H1 (cell line): ENCODE data around the gene CUBN. TPM values are rescaled to one million over a fixed set of nuclear protein-coding genes. Genes with fewer than 3 reads are reported as not detected.

Experiments
- CTCF ChIA-PET: fragments of 300-600 bp; sonication (Branson Sonifier 250); formaldehyde crosslinking; loops from one replicate; lab custom pipeline; 2021; ENCODE audit not compliant: partially characterized antibody; lab: Charles Lee
- POLR2A ChIA-PET: fragments of 300-600 bp; sonication (Branson Sonifier 250); formaldehyde crosslinking; loops from one replicate; lab custom pipeline; 2021; ENCODE audit warnings: inconsistent platforms; ENCODE audit not compliant: partially characterized antibody; lab: Charles Lee
- DNase-seq, 2 experiments: peaks; one replicate each; pipeline versions ENCODE4 v3.0.0 to v3.0.0-alpha.2; 2010 to 2022; ENCODE audit warnings: low spot score in 2 of 2, low read depth in 1 of 2, mixed read lengths in 1 of 2
- FAIRE-seq: peaks from 2 replicates; lab custom pipeline; 2011; peaks lifted over from hg19 to GRCh38; lab: Jason Lieb, UNC
- H2AFZ ChIP-seq: 2 replicates; pipeline ENCODE4 v1.8.1; 2012; ENCODE audit warnings: low read length, inconsistent platforms
- H2AK5ac ChIP-seq: 2 replicates; pipeline ENCODE4 v1.6.1; 2013; ENCODE audit warnings: low read depth, low read length
- H2BK120ac ChIP-seq: replicated peaks from 2 replicates; pipeline ENCODE3; 2013; ENCODE audit warnings: low read depth, low read length, inconsistent platforms
- H2BK12ac ChIP-seq: 2 replicates; pipeline ENCODE4 v1.6.1; 2013; ENCODE audit warnings: low read depth, low read length
- H2BK15ac ChIP-seq: 2 replicates; pipeline ENCODE4 v1.6.1; 2013; ENCODE audit warnings: low read length
- H2BK20ac ChIP-seq: 2 replicates; pipeline ENCODE4 v1.6.1; 2013; ENCODE audit warnings: low read length
- H2BK5ac ChIP-seq: 2 replicates; pipeline ENCODE4 v1.6.1; 2013; ENCODE audit warnings: low read depth, low read length
- H3K14ac ChIP-seq: 2 replicates; pipeline ENCODE4 v1.6.1; 2013; ENCODE audit warnings: inconsistent platforms; ENCODE audit not compliant: insufficient read length
- H3K18ac ChIP-seq: 2 replicates; pipeline ENCODE4 v1.6.1; 2013; ENCODE audit warnings: low read length; ENCODE audit errors: extremely low read depth
- H3K23ac ChIP-seq: 2 replicates; pipeline ENCODE4 v1.6.1; 2013; ENCODE audit warnings: inconsistent platforms; ENCODE audit not compliant: insufficient read length
- H3K23me2 ChIP-seq: 2 replicates; pipeline ENCODE4 v1.6.1; 2013; ENCODE audit warnings: low read depth, low read length
- H3K27ac ChIP-seq: 2 replicates; pipeline ENCODE4 v1.6.1; 2011; ENCODE audit warnings: low read depth, low read length, inconsistent platforms
- H3K27me3 ChIP-seq, 4 experiments: replicated peaks in 1 of 4; 1 replicate in 1 of 4; 2 replicates in 3 of 4; pipeline versions ENCODE4 v1.6.1 to v1.8.1; 2011 to 2013; ENCODE audit warnings: low read length in 3 of 4, mild to moderate bottlenecking in 3 of 4, inconsistent platforms in 2 of 4, mixed read lengths in 2 of 4, moderate library complexity in 1 of 4; ENCODE audit not compliant: control insufficient read depth in 3 of 4, insufficient read depth in 3 of 4; ENCODE audit errors: extremely low read depth in 1 of 4
- H3K36me3 ChIP-seq, 4 experiments: 2 replicates each; pipeline versions ENCODE4 v1.6.1 to v1.8.1; 2011 to 2013; ENCODE audit warnings: mild to moderate bottlenecking in 4 of 4, low read length in 3 of 4, moderate library complexity in 2 of 4, control low read depth in 1 of 4, inconsistent platforms in 1 of 4; ENCODE audit not compliant: insufficient read depth in 4 of 4, control insufficient read depth in 2 of 4
- H3K4ac ChIP-seq: replicated peaks from 2 replicates; pipeline ENCODE3; 2013; ENCODE audit warnings: low read length, low read depth, mixed read lengths, inconsistent platforms; ENCODE audit not compliant: insufficient read length
- H3K4me1 ChIP-seq, 4 experiments: replicated peaks in 1 of 4; 1 replicate in 1 of 4; 2 replicates in 3 of 4; pipeline versions ENCODE4 v1.6.1 to v1.8.1; 2011 to 2013; ENCODE audit warnings: low read length in 3 of 4, inconsistent platforms in 2 of 4, mixed read lengths in 1 of 4; ENCODE audit not compliant: insufficient read depth in 4 of 4, control insufficient read depth in 3 of 4
- H3K4me2 ChIP-seq, 2 experiments: 2 replicates each; pipeline versions ENCODE4 v1.6.1 to v1.8.1; 2011 to 2013; ENCODE audit warnings: low read depth in 2 of 2, low read length in 2 of 2, control low read depth in 1 of 2, inconsistent platforms in 1 of 2, mild to moderate bottlenecking in 1 of 2; ENCODE audit not compliant: insufficient read depth in 1 of 2
- H3K4me3 ChIP-seq, 4 experiments: fragments of 200-600, 300-600 bp in 1 of 4; sonication (generic), shearing (Covaris generic), sonication (Bioruptor Twin) in 1 of 4; 2 replicates each; pipeline versions ENCODE4 v1.5.1 to v1.8.1; 2011 to 2016; ENCODE audit warnings: low read length in 4 of 4, low read depth in 3 of 4, control low read depth in 2 of 4, inconsistent platforms in 2 of 4, mild to moderate bottlenecking in 2 of 4, mixed read lengths in 1 of 4, moderate library complexity in 1 of 4; ENCODE audit not compliant: insufficient read depth in 2 of 4; ENCODE audit errors: extremely low read depth in 1 of 4
- H3K56ac ChIP-seq: replicated peaks from 2 replicates; pipeline ENCODE3; 2013; ENCODE audit warnings: low read depth, mild to moderate bottlenecking, mixed read lengths, low read length, inconsistent platforms; ENCODE audit not compliant: insufficient read length
- H3K79me1 ChIP-seq: 2 replicates; pipeline ENCODE4 v1.6.1; 2013; ENCODE audit warnings: low read depth, low read length, control low read depth
- H3K79me2 ChIP-seq, 2 experiments: 2 replicates each; pipeline versions ENCODE4 v1.6.1 to v1.8.1; 2012 to 2013; ENCODE audit warnings: low read length in 2 of 2, mild to moderate bottlenecking in 2 of 2, inconsistent platforms in 1 of 2; ENCODE audit not compliant: insufficient read depth in 2 of 2, control insufficient read depth in 1 of 2
- H3K9ac ChIP-seq, 4 experiments: replicated peaks in 1 of 4; 1 replicate in 1 of 4; 2 replicates in 3 of 4; pipeline versions ENCODE4 v1.6.1 to v1.8.1; 2011 to 2013; ENCODE audit warnings: low read depth in 3 of 4, low read length in 3 of 4, control low read depth in 2 of 4, mild to moderate bottlenecking in 2 of 4, moderate library complexity in 2 of 4, inconsistent platforms in 1 of 4; ENCODE audit errors: extremely low read depth in 1 of 4
- H3K9me3 ChIP-seq, 2 experiments: 2 replicates each; pipeline versions ENCODE4 v1.6.1 to v1.8.1; 2012 to 2013; ENCODE audit warnings: mild to moderate bottlenecking in 2 of 2, moderate library complexity in 2 of 2, control low read depth in 1 of 2, inconsistent platforms in 1 of 2, low read depth in 1 of 2, low read length in 1 of 2, mixed read lengths in 1 of 2; ENCODE audit not compliant: insufficient read depth in 2 of 2
- H4K20me1 ChIP-seq, 2 experiments: replicated peaks in 1 of 2; 2 replicates each; pipeline versions ENCODE3 to v1.8.1; 2011 to 2013; ENCODE audit warnings: inconsistent platforms in 2 of 2, low read length in 2 of 2, mild to moderate bottlenecking in 1 of 2; ENCODE audit not compliant: insufficient read depth in 2 of 2, control insufficient read depth in 1 of 2
- H4K5ac ChIP-seq: 2 replicates; pipeline ENCODE4 v1.6.1; 2013; ENCODE audit warnings: low read length, low read depth, mixed read lengths, inconsistent platforms; ENCODE audit not compliant: insufficient read length
- H4K8ac ChIP-seq: 2 replicates; pipeline ENCODE4 v1.8.0; 2013; ENCODE audit warnings: mild to moderate bottlenecking, moderate library complexity, low read length, inconsistent platforms; ENCODE audit not compliant: insufficient read depth; ENCODE audit errors: extremely low read depth
- H4K91ac ChIP-seq: replicated peaks from 2 replicates; pipeline ENCODE3; 2013; ENCODE audit warnings: low read length, mixed read lengths, inconsistent platforms; ENCODE audit not compliant: insufficient read length
- GTF2F1 ChIP-seq: IDR thresholded peaks from 2 replicates; pipeline ENCODE4 v1.6.1; 2012; ENCODE audit warnings: low read depth, low read length, improper control_type of control experiment, borderline replicate concordance
- KDM4A ChIP-seq: IDR thresholded peaks from one replicate; pipeline ENCODE4 v1.7.1; 2012; ENCODE audit warnings: low read depth, mild to moderate bottlenecking, moderate library complexity, low read length, inconsistent platforms; ENCODE audit not compliant: severe bottlenecking
- RXRA ChIP-seq: IDR thresholded peaks from 2 replicates; pipeline ENCODE4 v1.6.1; 2011; ENCODE audit warnings: low read depth, mild to moderate bottlenecking, low read length, moderate library complexity; ENCODE audit not compliant: insufficient read depth
- SAP30 ChIP-seq: fragments of 300-600 bp; sonication (generic); IDR thresholded peaks from 2 replicates; pipeline ENCODE4 v1.7.1; 2012; ENCODE audit warnings: low read length, moderate library complexity, mild to moderate bottlenecking, inconsistent platforms; ENCODE audit not compliant: insufficient read depth, insufficient replicate concordance
- TBP ChIP-seq: IDR thresholded peaks from 2 replicates; pipeline ENCODE4 v1.6.1; 2011; ENCODE audit warnings: low read depth, low read length, improper control_type of control experiment
- WGBS, 2 experiments: shearing (Covaris generic) in 1 of 2; methylation state at CpG; one replicate each; pipeline versions ENCODE4 v1.1.6 to v1.1.7; 2013 to 2015; ENCODE audit warnings: low lambda C conversion rate in 2 of 2, mixed read lengths in 2 of 2, inconsistent platforms in 1 of 2, low coverage in 1 of 2, missing lambda C conversion rate in 1 of 2; ENCODE audit not compliant: insufficient replicate concordance in 2 of 2, insufficient coverage in 1 of 2, insufficient read length in 1 of 2; ENCODE audit errors: extremely low coverage in 1 of 2, missing lambda C conversion rate in 1 of 2; 5-methylcytosine and 5-hydroxymethylcytosine counted together
- polyA plus RNA-seq, 7 experiments: library from polyadenylated mRNA; depleted of rRNA in 3 of 7; stranded (reverse) in 5 of 7; unstranded in 2 of 7; fragments of >200 nt in 5 of 7; fragments of 200-250 nt in 2 of 7; gene quantifications; 1 replicate in 5 of 7; 2 replicates in 1 of 7; 4 replicates in 1 of 7; pipeline versions ENCODE4 v1.2.1 to v1.2.3, GENCODE V29; 2011 to 2013; ENCODE audit warnings: missing spikeins in 2 of 7, mixed read lengths in 2 of 7
- total RNA-seq: library from RNA; stranded (reverse); fragmentation: NEBNext Ultra II Directional; extraction: Animal tissue kit (Norgen Biotek cat#: 25700); gene quantifications from 2 replicates; pipeline ENCODE4 v1.2.1, GENCODE V29; 2021

Gene CUBN
- total and polyA plus RNA-seq, 2 of the 8 experiments (the other 6 are each of a cell fraction or from before 2014, with no cell fraction given): 0.04 to 0.08 TPM

DNA sequence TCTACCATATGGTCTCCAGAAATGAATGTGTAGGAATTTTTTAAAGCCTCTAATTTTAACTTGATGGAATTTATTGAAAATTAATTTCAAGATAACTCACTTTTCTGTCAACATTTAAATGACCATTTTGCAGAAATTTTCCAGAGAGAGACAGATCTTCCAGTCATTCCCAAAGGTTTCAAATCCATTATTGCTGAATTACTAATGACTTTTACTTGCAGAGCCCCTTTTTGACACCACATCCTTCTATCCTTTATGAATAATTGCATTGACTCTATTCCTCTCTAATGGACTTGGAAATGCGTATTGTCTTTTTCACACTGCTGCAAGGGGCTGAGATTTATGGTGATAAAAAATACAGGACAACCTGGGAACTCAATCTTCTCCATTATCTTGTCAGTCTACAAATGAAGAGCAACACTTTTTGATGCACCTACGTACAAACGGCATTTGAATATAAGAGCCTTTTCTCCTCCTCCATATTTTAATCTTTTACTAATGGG lies 42.7 kb downstream of the CUBN start:
- DNase-seq: no peak
- H2BK12ac ChIP-seq: no peak overlapping the region
- no peak overlapping the region for H2AK5ac ChIP-seq
- no peak overlapping the region for H2AFZ ChIP-seq
- no peak overlapping the region for H3K4me3 ChIP-seq
- no peak overlapping the region for H3K27ac ChIP-seq
- H3K56ac ChIP-seq: no peak overlapping the region
- no peak overlapping the region for H2BK120ac ChIP-seq
- no peaks in the 10 kb centered on the region for H3K79me2 ChIP-seq
- no peaks in the 10 kb centered on the region for H4K20me1 ChIP-seq
- FAIRE-seq: no peak
- no peak overlapping the region for H2BK5ac ChIP-seq
- POLR2A ChIA-PET: no interaction called here
- no peak overlapping the region for H3K9ac ChIP-seq
- no peak overlapping the region for H4K8ac ChIP-seq
- H4K91ac ChIP-seq: no peak overlapping the region
- H3K14ac ChIP-seq: no peak overlapping the region
- 93% methylated on average over 3 of the region's 3 CpGs; no CpG with 5 or more reads in 1 of the 2 experiments for WGBS, 2 experiments
- no peaks in the 10 kb centered on the region for H3K9me3 ChIP-seq
- H3K4me1 ChIP-seq: no peaks in the 10 kb centered on the region
- no peak overlapping the region for H2BK20ac ChIP-seq
- TF ChIP-seq SAP30 (no peak), TBP (no peak), RXRA (no peak), KDM4A (no peak), GTF2F1 (no peak)
- no peaks in the 10 kb centered on the region for H3K27me3 ChIP-seq
- no peak overlapping the region for H3K4ac ChIP-seq
- no peaks in the 10 kb centered on the region for H3K36me3 ChIP-seq
- H3K4me2 ChIP-seq: no peak overlapping the region
- no peak overlapping the region for H3K23ac ChIP-seq
- CTCF ChIA-PET: no interaction called here
- H4K5ac ChIP-seq: no peak overlapping the region
- no peaks in the 10 kb centered on the region for H3K23me2 ChIP-seq
- no peak overlapping the region for H2BK15ac ChIP-seq
- no peak overlapping the region for H3K18ac ChIP-seq
- no peaks in the 10 kb centered on the region for H3K79me1 ChIP-seq
